IMR-90 (cell line): ENCODE results near the gene MRE11. TPM values are rescaled to one million over a fixed set of nuclear protein-coding genes. Genes with fewer than 3 reads are reported as not detected.

Source experiments
- ATAC-seq: fragments of 200-7000 bp; cut with Tn5 transposase; 2 replicates; pipeline ENCODE4 v1.9.1; 2020; ENCODE audit warnings: low read depth, mild to moderate bottlenecking, moderate library complexity
- BruUV-seq: library from RNA; stranded (reverse); fragments of 400-500 nt; replicated peaks from 2 replicates; lab custom pipeline; 2021; lab: Mats Ljungman, UMichigan
- CTCF ChIA-PET: fragments of 300-600 bp; formaldehyde crosslinking; extraction: SDS; loops from one replicate; lab custom pipeline; 2021; ENCODE audit warnings: antibody characterized with exemption; lab: Yijun Ruan, JAX
- POLR2A ChIA-PET: fragments of 300-600 bp; sonication (Branson Sonifier 250); formaldehyde crosslinking; loops from one replicate; lab custom pipeline; 2022; ENCODE audit warnings: antibody characterized with exemption; ENCODE audit not compliant: unreplicated experiment; lab: Charles Lee
- DNase-seq: peaks from one replicate; pipeline ENCODE4 v3.0.0; 2013
- H2AFZ ChIP-seq: replicated peaks from 2 replicates; pipeline ENCODE3; 2013; ENCODE audit warnings: low read length, mild to moderate bottlenecking; ENCODE audit not compliant: poor library complexity
- H2AK5ac ChIP-seq: 2 replicates; pipeline ENCODE4 v1.6.1; 2013; ENCODE audit warnings: low read depth, low read length, inconsistent platforms
- H2AK9ac ChIP-seq: replicated peaks from 2 replicates; pipeline ENCODE3; 2013; ENCODE audit warnings: mild to moderate bottlenecking, low read depth, low read length, moderate library complexity; ENCODE audit not compliant: poor library complexity
- H2BK120ac ChIP-seq: 2 replicates; pipeline ENCODE4 v1.6.1; 2013; ENCODE audit warnings: low read depth, low read length, inconsistent platforms
- H2BK15ac ChIP-seq: 3 replicates; pipeline ENCODE4 v1.6.1; 2013; ENCODE audit warnings: low read depth, low read length, inconsistent platforms
- H2BK20ac ChIP-seq: 2 replicates; pipeline ENCODE4 v1.6.1; 2013; ENCODE audit warnings: low read depth, mild to moderate bottlenecking, inconsistent platforms, low read length, moderate library complexity
- H2BK5ac ChIP-seq: 2 replicates; pipeline ENCODE4 v1.6.1; 2013; ENCODE audit warnings: mild to moderate bottlenecking, low read depth, low read length, inconsistent platforms; ENCODE audit not compliant: poor library complexity, severe bottlenecking
- H3K14ac ChIP-seq: replicated peaks from 2 replicates; pipeline ENCODE4 v1.6.1; 2013; ENCODE audit warnings: low read depth, low read length, inconsistent platforms
- H3K18ac ChIP-seq: 2 replicates; pipeline ENCODE4 v1.6.1; 2013; ENCODE audit warnings: low read depth, low read length, control low read depth
- H3K23ac ChIP-seq: 2 replicates; pipeline ENCODE4 v1.6.1; 2013; ENCODE audit warnings: low read depth, low read length, inconsistent platforms
- H3K27ac ChIP-seq: 2 replicates; pipeline ENCODE4 v1.5.1; 2013; ENCODE audit warnings: mild to moderate bottlenecking, control low read depth, low read length; ENCODE audit not compliant: insufficient read depth
- H3K27me3 ChIP-seq: 2 replicates; pipeline ENCODE4 v1.6.1; 2013; ENCODE audit warnings: low read length; ENCODE audit not compliant: control insufficient read depth, insufficient read depth
- H3K36me3 ChIP-seq: 2 replicates; pipeline ENCODE4 v1.6.1; 2013; ENCODE audit warnings: low read length, mixed read lengths; ENCODE audit not compliant: control insufficient read depth, insufficient read depth
- H3K4ac ChIP-seq: 2 replicates; pipeline ENCODE4 v1.6.1; 2013; ENCODE audit warnings: low read depth, low read length, inconsistent platforms
- H3K4me1 ChIP-seq: 2 replicates; pipeline ENCODE4 v1.6.1; 2013; ENCODE audit warnings: low read length, mixed read lengths; ENCODE audit not compliant: control insufficient read depth, insufficient read depth
- H3K4me2 ChIP-seq: 2 replicates; pipeline ENCODE4 v1.6.1; 2013; ENCODE audit warnings: low read depth, mild to moderate bottlenecking, control low read depth, low read length, moderate library complexity
- H3K4me3 ChIP-seq: 2 replicates; pipeline ENCODE4 v1.5.1; 2013; ENCODE audit warnings: low read depth, mild to moderate bottlenecking, control low read depth, low read length, moderate library complexity; ENCODE audit not compliant: insufficient read depth
- H3K56ac ChIP-seq: 2 replicates; pipeline ENCODE4 v1.6.1; 2013; ENCODE audit warnings: low read length, inconsistent platforms; ENCODE audit not compliant: insufficient read depth; ENCODE audit errors: extremely low read depth
- H3K79me1 ChIP-seq, 2 experiments: 2 replicates each; pipeline ENCODE4 v1.6.1; 2013; ENCODE audit warnings: low read length in 2 of 2, inconsistent platforms in 1 of 2, low read depth in 1 of 2
- H3K9ac ChIP-seq: 2 replicates; pipeline ENCODE4 v1.6.1; 2013; ENCODE audit warnings: low read depth, low read length, control low read depth
- H3K9me1 ChIP-seq: 2 replicates; pipeline ENCODE4 v1.6.1; 2013; ENCODE audit warnings: low read length, inconsistent platforms; ENCODE audit not compliant: insufficient read depth
- H3K9me3 ChIP-seq: 2 replicates; pipeline ENCODE4 v1.6.1; 2013; ENCODE audit warnings: low read length; ENCODE audit not compliant: control insufficient read depth, insufficient read depth
- H4K20me1 ChIP-seq: 2 replicates; pipeline ENCODE4 v1.6.1; 2013; ENCODE audit warnings: low read length, inconsistent platforms; ENCODE audit not compliant: insufficient read depth
- H4K5ac ChIP-seq: 2 replicates; pipeline ENCODE4 v1.6.1; 2013; ENCODE audit warnings: mild to moderate bottlenecking, low read depth, low read length, control low read depth
- H4K8ac ChIP-seq, 2 experiments: 2 replicates each; pipeline ENCODE4 v1.6.1; 2013; ENCODE audit warnings: low read depth in 2 of 2, low read length in 2 of 2, control low read depth in 1 of 2, inconsistent platforms in 1 of 2
- H4K91ac ChIP-seq: 2 replicates; pipeline ENCODE4 v1.6.1; 2013; ENCODE audit warnings: low read depth, low read length, inconsistent platforms; ENCODE audit not compliant: insufficient read depth
- BHLHE40 ChIP-seq: fragments of 150-350 bp; IDR thresholded peaks from 2 replicates; pipeline ENCODE4 v1.6.1; 2016; ENCODE audit warnings: mild to moderate bottlenecking, low read depth, low read length
- CEBPB ChIP-seq: IDR thresholded peaks from 2 replicates; pipeline ENCODE4 v1.6.1; 2012; ENCODE audit warnings: low read depth, low read length, improper control_type of control experiment
- CHD1 ChIP-seq: IDR thresholded peaks from 2 replicates; pipeline ENCODE4 v1.6.1; 2012; ENCODE audit warnings: low read depth, low read length, improper control_type of control experiment
- FOS ChIP-seq: fragments of 150-350 bp; IDR thresholded peaks from 2 replicates; pipeline ENCODE4 v1.6.1; 2016; ENCODE audit warnings: low read depth, low read length
- MAFK ChIP-seq: IDR thresholded peaks from 2 replicates; pipeline ENCODE4 v1.6.1; 2012; ENCODE audit warnings: low read depth, low read length, improper control_type of control experiment
- MAZ ChIP-seq: IDR thresholded peaks from 2 replicates; pipeline ENCODE4 v1.6.1; 2012; ENCODE audit warnings: low read depth, mild to moderate bottlenecking, low read length, improper control_type of control experiment, moderate library complexity, borderline replicate concordance
- MXI1 ChIP-seq: IDR thresholded peaks from 2 replicates; pipeline ENCODE4 v1.6.1; 2012; ENCODE audit warnings: low read depth, mild to moderate bottlenecking, low read length, moderate library complexity, borderline replicate concordance
- NFE2L2 ChIP-seq: fragments of 150-350 bp; IDR thresholded peaks from 2 replicates; pipeline ENCODE4 v1.6.1; 2016; ENCODE audit warnings: low read depth, mild to moderate bottlenecking, low read length
- POLR2A ChIP-seq: IDR thresholded peaks from 2 replicates; pipeline ENCODE4 v1.6.1; 2012; ENCODE audit warnings: mild to moderate bottlenecking, low read depth, low read length
- RAD21 ChIP-seq: IDR thresholded peaks from 2 replicates; pipeline ENCODE4 v1.6.1; 2012; ENCODE audit warnings: low read length, improper control_type of control experiment
- RCOR1 ChIP-seq: IDR thresholded peaks from 2 replicates; pipeline ENCODE4 v1.6.1; 2012; ENCODE audit warnings: mild to moderate bottlenecking, low read length, improper control_type of control experiment; ENCODE audit not compliant: insufficient replicate concordance
- RFX5 ChIP-seq: IDR thresholded peaks from 2 replicates; pipeline ENCODE4 v1.8.0; 2012; ENCODE audit warnings: low read depth, mild to moderate bottlenecking, low read length, moderate library complexity
- SMC3 ChIP-seq: fragments of 150-350 bp; IDR thresholded peaks from 2 replicates; pipeline ENCODE4 v1.6.1; 2016; ENCODE audit warnings: low read depth, mild to moderate bottlenecking, antibody characterized with exemption, low read length, moderate library complexity
- WGBS, 2 experiments: methylation state at CpG; one replicate each; pipeline versions ENCODE4 v1.1.5 to v1.1.7; 2013; ENCODE audit warnings: missing lambda C conversion rate in 2 of 2; ENCODE audit not compliant: insufficient read length in 1 of 2; ENCODE audit errors: extremely low coverage in 2 of 2; 5-methylcytosine and 5-hydroxymethylcytosine counted together
- dilution Hi-C: fragments of 300-500 bp; cut with HindIII; formaldehyde crosslinking; loops from one replicate; pipeline ENCODE4 v1.14.3; 2018; ENCODE audit warnings: low sequenced_read_pairs; ENCODE audit not compliant: unreplicated experiment
- in situ Hi-C: fragments of 300-500 bp; cut with MboI; formaldehyde crosslinking; loops from 3 replicates; pipeline ENCODE4 v1.14.3; 2019; ENCODE audit warnings: low sequenced_read_pairs, inconsistent platforms, mixed read lengths
- intact Hi-C: fragments of 100-400 bp; cut with micrococcal nuclease; formaldehyde crosslinking; loops from 2 replicates; pipeline ENCODE4 v1.10.0; 2022
- polyA plus RNA-seq, 3 experiments: library from polyadenylated mRNA; depleted of rRNA; stranded (reverse); fragments of >200 nt; gene quantifications; 2 replicates each; pipeline ENCODE4 v1.2.3, GENCODE V29; 2012; ENCODE audit warnings: low replicate concordance in 1 of 3
- total RNA-seq: library from RNA; depleted of rRNA; stranded (reverse); fragments of >200 nt; gene quantifications from 2 replicates; pipeline ENCODE4 v1.2.3, GENCODE V29; 2012
- TF ChIP-seq, protein P1 (sequence below): conservative IDR thresholded peaks from 2 replicates; pipeline ENCODE4 v1.5.1; 2012; ENCODE audit warnings: mild to moderate bottlenecking, low read depth, low read length, improper control_type of control experiment
- TF ChIP-seq, protein P2 (sequence below): fragments of 150-350 bp; IDR thresholded peaks from 2 replicates; pipeline ENCODE4 v1.6.1; 2016; ENCODE audit warnings: low read depth, mild to moderate bottlenecking, low read length, moderate library complexity, borderline replicate concordance
- TF ChIP-seq, protein P3 (sequence below): fragments of 150-350 bp; IDR thresholded peaks from 2 replicates; pipeline ENCODE4 v1.6.1; 2017; ENCODE audit warnings: mild to moderate bottlenecking, antibody characterized with exemption, low read length, low read depth

MRE11 gene
- total and polyA plus RNA-seq, 2 of the 4 experiments (the other 2 are of a cell fraction) = 9.0 to 15.6 TPM

DNA sequence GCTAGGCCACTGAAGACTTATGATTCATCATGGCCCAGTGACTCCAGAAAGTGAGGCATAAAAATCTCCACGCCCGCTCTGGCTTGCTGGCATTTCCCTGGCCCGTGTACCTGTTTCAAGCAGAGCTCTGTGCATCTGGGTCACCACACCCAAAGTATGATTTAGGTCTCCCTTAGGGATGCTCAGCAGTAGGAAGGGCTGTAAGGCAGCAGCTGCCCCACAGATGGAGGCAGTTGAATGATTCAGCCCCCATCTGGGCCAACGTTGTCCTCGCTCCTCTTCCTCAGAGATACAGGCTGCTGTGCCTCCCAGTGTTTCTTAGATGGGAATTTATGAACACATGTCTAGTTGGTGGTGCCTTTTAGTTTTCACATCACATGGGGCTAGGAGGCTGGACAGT is 114.0 kb downstream of the MRE11 start:
- Histone ChIP-seq H3K14ac (no peak overlapping the region), H3K23ac (no peak overlapping the region), H4K20me1 (no peaks in the 10 kb centered on the region), H4K91ac (no peak overlapping the region), H3K36me3 (no peaks in the 10 kb centered on the region), H3K9me3 (no peaks in the 10 kb centered on the region), H3K4me3 (no peak overlapping the region), H3K4ac (no peak overlapping the region), H3K4me2 (no peak overlapping the region), H2BK20ac (no peak overlapping the region), H3K79me1 (no peaks in the 10 kb centered on the region), H2BK5ac (no peak overlapping the region), H4K5ac (no peak overlapping the region), H3K27ac (no peak overlapping the region), H2AFZ (no peak overlapping the region), H2BK120ac (no peak overlapping the region), H4K8ac (no peak overlapping the region), H3K9ac (no peak overlapping the region), H3K56ac (no peak overlapping the region), H3K4me1 (no peaks in the 10 kb centered on the region), H3K9me1 (no peaks in the 10 kb centered on the region), H2AK5ac (no peak overlapping the region), H3K18ac (no peak overlapping the region), H2BK15ac (no peak overlapping the region), H3K27me3 (no peaks in the 10 kb centered on the region; the same call in 1 of the 2 replicates), H2AK9ac (no peak overlapping the region)
- ATAC-seq (no peak), DNase-seq (no peak)
- ChIA-PET CTCF (no interaction called here), POLR2A (no interaction called here)
- BruUV-seq = no TSS peak
- TF ChIP-seq RFX5 (no peak), RAD21 (no peak), RCOR1 (no peak), POLR2A (no peak), CEBPB (no peak), SMC3 (no peak), CHD1 (no peak), MAZ (no peak), BHLHE40 (no peak), NFE2L2 (no peak), MAFK (no peak), FOS (no peak), MXI1 (no peak)
- TF ChIP-seq, protein P1, sequence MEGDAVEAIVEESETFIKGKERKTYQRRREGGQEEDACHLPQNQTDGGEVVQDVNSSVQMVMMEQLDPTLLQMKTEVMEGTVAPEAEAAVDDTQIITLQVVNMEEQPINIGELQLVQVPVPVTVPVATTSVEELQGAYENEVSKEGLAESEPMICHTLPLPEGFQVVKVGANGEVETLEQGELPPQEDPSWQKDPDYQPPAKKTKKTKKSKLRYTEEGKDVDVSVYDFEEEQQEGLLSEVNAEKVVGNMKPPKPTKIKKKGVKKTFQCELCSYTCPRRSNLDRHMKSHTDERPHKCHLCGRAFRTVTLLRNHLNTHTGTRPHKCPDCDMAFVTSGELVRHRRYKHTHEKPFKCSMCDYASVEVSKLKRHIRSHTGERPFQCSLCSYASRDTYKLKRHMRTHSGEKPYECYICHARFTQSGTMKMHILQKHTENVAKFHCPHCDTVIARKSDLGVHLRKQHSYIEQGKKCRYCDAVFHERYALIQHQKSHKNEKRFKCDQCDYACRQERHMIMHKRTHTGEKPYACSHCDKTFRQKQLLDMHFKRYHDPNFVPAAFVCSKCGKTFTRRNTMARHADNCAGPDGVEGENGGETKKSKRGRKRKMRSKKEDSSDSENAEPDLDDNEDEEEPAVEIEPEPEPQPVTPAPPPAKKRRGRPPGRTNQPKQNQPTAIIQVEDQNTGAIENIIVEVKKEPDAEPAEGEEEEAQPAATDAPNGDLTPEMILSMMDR = no peak
- TF ChIP-seq, protein P2, sequence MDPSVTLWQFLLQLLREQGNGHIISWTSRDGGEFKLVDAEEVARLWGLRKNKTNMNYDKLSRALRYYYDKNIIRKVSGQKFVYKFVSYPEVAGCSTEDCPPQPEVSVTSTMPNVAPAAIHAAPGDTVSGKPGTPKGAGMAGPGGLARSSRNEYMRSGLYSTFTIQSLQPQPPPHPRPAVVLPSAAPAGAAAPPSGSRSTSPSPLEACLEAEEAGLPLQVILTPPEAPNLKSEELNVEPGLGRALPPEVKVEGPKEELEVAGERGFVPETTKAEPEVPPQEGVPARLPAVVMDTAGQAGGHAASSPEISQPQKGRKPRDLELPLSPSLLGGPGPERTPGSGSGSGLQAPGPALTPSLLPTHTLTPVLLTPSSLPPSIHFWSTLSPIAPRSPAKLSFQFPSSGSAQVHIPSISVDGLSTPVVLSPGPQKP = no peak
- TF ChIP-seq, protein P3, sequence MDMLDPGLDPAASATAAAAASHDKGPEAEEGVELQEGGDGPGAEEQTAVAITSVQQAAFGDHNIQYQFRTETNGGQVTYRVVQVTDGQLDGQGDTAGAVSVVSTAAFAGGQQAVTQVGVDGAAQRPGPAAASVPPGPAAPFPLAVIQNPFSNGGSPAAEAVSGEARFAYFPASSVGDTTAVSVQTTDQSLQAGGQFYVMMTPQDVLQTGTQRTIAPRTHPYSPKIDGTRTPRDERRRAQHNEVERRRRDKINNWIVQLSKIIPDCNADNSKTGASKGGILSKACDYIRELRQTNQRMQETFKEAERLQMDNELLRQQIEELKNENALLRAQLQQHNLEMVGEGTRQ = no peak
- intact Hi-C loops = no loop called here
- 83% methylated on average over 3 of the region's 5 CpGs; no CpG with 5 or more reads in 1 of the 2 experiments for WGBS, 2 experiments
- in situ Hi-C loops = no loop called here
- dilution Hi-C loops = no loop called here
